Cardiac muscle cell (in vitro differentiated cells and primary cell): ENCODE results near the gene EPRS1. TPM values are rescaled to one million over a fixed set of nuclear protein-coding genes. Genes with fewer than 3 reads are reported as not detected.
A peak's percentile ranks its signal among the peaks of the same experiment; 100 is the strongest.

Experiments used
- DNase-seq, 2 donors: peaks; one replicate each; pipeline versions ENCODE4 v3.0.0 to v3.0.0-alpha.2; 2010 to 2017; ENCODE audit warnings: low read depth in 1 of 2, low spot score in 1 of 2
- H3K27ac ChIP-seq: fragments of 200-600 bp; sonication (generic); 2 replicates; pipeline ENCODE4 v1.5.1; 2016
- H3K27me3 ChIP-seq: fragments of 200-600 bp; sonication (generic); 2 replicates; pipeline ENCODE4 v1.6.0; 2016; ENCODE audit warnings: control low read depth
- H3K36me3 ChIP-seq: fragments of 200-600 bp; sonication (generic); 2 replicates; pipeline ENCODE4 v1.5.1; 2016; ENCODE audit warnings: control low read depth
- H3K4me1 ChIP-seq: fragments of 200-600 bp; sonication (generic); 2 replicates; pipeline ENCODE4 v1.8.1; 2017; ENCODE audit warnings: low read depth, mild to moderate bottlenecking, mixed run types
- H3K4me3 ChIP-seq: fragments of 200-600 bp; sonication (generic); 2 replicates; pipeline ENCODE4 v1.5.1; 2016; ENCODE audit warnings: mild to moderate bottlenecking
- H3K9me3 ChIP-seq: fragments of 200-600 bp; sonication (generic); 2 replicates; pipeline ENCODE4 v1.5.1; 2017; ENCODE audit warnings: low read depth, mild to moderate bottlenecking, control low read depth
- CTCF ChIP-seq: IDR thresholded peaks from 2 replicates; pipeline ENCODE4 v1.5.1; 2012; ENCODE audit warnings: low read depth, mild to moderate bottlenecking, low read length
- polyA plus RNA-seq: library from polyadenylated mRNA; unstranded; fragments of >200 nt; fragmentation: Nextera tagmentation; extraction: Ambion mirVana; gene quantifications from 2 replicates; pipeline ENCODE4 v1.2.1, GENCODE V29; 2016
- total RNA-seq: library from RNA; depleted of rRNA; stranded (reverse); fragments of >200 nt; gene quantifications from 2 replicates; pipeline ENCODE4 v1.2.3, GENCODE V29; 2016

EPRS1 gene
- total and polyA plus RNA-seq, 2 experiments from 2014 or later, result 47.8 to 54.0 TPM

GRCh38 chr1:220067269-220068204 is 21.2 kb upstream of the EPRS1 start:
- no peak overlapping the region for H3K27ac ChIP-seq
- no peaks in the 10 kb centered on the region for H3K4me1 ChIP-seq
- peaks cover 33% of the 10 kb centered on the region for H3K36me3 ChIP-seq
- no peaks in the 10 kb centered on the region for H3K9me3 ChIP-seq
- DNase-seq, result no peak
- no peak for TF ChIP-seq CTCF
- no peaks in the 10 kb centered on the region for H3K27me3 ChIP-seq
- no peak overlapping the region for H3K4me3 ChIP-seq

- Histone ChIP-seq H3K36me3 (peaks cover 31% of the 10 kb centered on the region), H3K4me1 (no peaks in the 10 kb centered on the region), H3K9me3 (no peaks in the 10 kb centered on the region), H3K4me3 (no peak overlapping the region), H3K27ac (no peak overlapping the region), H3K27me3 (no peaks in the 10 kb centered on the region)
- TF ChIP-seq CTCF, result no peak
- no peak for DNase-seq
Measured at GRCh38 chr1:220062629-220063028, 16.3 kb upstream of the EPRS1 start.

- no peaks in the 10 kb centered on the region for H3K4me1 ChIP-seq
- no peak overlapping the region for H3K4me3 ChIP-seq
- H3K27me3 ChIP-seq, result no peaks in the 10 kb centered on the region
- TF ChIP-seq CTCF, result no peak
- no peak for DNase-seq
- no peaks in the 10 kb centered on the region for H3K9me3 ChIP-seq
- H3K27ac ChIP-seq, result no peak overlapping the region
- H3K36me3 ChIP-seq, result peaks cover 16% of the 10 kb centered on the region
Measured at GRCh38 chr1:220060876-220061275, 14.6 kb upstream of the EPRS1 start.

- Histone ChIP-seq H3K27me3 (no peaks in the 10 kb centered on the region), H3K4me3 (no peak overlapping the region), H3K36me3 (peaks cover 6% of the 10 kb centered on the region), H3K9me3 (no peaks in the 10 kb centered on the region), H3K27ac (no peak overlapping the region), H3K4me1 (no peaks in the 10 kb centered on the region)
- TF ChIP-seq CTCF, result no peak
- DNase-seq, result no peak
Measured at GRCh38 chr1:220056374-220056773, 10.1 kb upstream of the EPRS1 start.

GRCh38 chr1:220045356-220046051 is 801 bp downstream of the EPRS1 start:
- H3K4me1 ChIP-seq, result peaks cover 12% of the 10 kb centered on the region
- no peak overlapping the region for H3K27ac ChIP-seq
- H3K36me3 ChIP-seq, result no peaks in the 10 kb centered on the region

More at GRCh38 chr1:220045356-220046051, 801 bp downstream of the EPRS1 start:
- DNase-seq, result no peak
- Histone ChIP-seq H3K27me3 (no peaks in the 10 kb centered on the region), H3K4me3 (peak overlapping the region; percentile 62), H3K9me3 (no peaks in the 10 kb centered on the region)
- no peak for TF ChIP-seq CTCF
